HG03442 (cell line): ENCODE results near the gene CYP1B1.
"Not testable (repeated sequence)": the region's sequence is repeated elsewhere in the genome, so short reads cannot be mapped to it uniquely, and the experiment has no call there.

Experiments used
- ATAC-seq: cut with Tn5 transposase; IDR thresholded peaks from one replicate; pipeline ENCODE4 v1.9.1; 2021; ENCODE audit warnings: mild to moderate bottlenecking, moderate library complexity; ENCODE audit not compliant: unreplicated experiment

The CYP1B1 gene

GRCh38 chr2:38037757-38038621, 38.0 kb downstream of the CYP1B1 start:
- ATAC-seq = peak; percentile 73

GRCh38 chr2:38037325-38037724, 38.6 kb downstream of the CYP1B1 start:
- ATAC-seq = no peak

GRCh38 chr2:38035968-38036367, 40.0 kb downstream of the CYP1B1 start:
- no peak for ATAC-seq

- ATAC-seq = no peak
These were observed 42.3 kb downstream of the CYP1B1 start for GRCh38 chr2:38033646-38034045.

GRCh38 chr2:38032946-38033345, 43.0 kb downstream of the CYP1B1 start:
- no peak for ATAC-seq

GRCh38 chr2:38030635-38031355, 45.2 kb downstream of the CYP1B1 start:
- no peak for ATAC-seq

GRCh38 chr2:38029512-38029911, 46.4 kb downstream of the CYP1B1 start:
- no peak for ATAC-seq

GRCh38 chr2:38028829-38029228, 47.1 kb downstream of the CYP1B1 start:
- ATAC-seq = no peak

- no peak for ATAC-seq
These were observed 49.1 kb downstream of the CYP1B1 start for GRCh38 chr2:38026846-38027245.

- no peak for ATAC-seq
These were observed 54.4 kb downstream of the CYP1B1 start for GRCh38 chr2:38021589-38021988.

GRCh38 chr2:38020359-38021069, 55.4 kb downstream of the CYP1B1 start:
- not testable (repeated sequence) for ATAC-seq

GRCh38 chr2:38017836-38018235, 58.1 kb downstream of the CYP1B1 start:
- no peak for ATAC-seq
